Measurements from ENCODE around the gene ERCC6L2.

Gene ERCC6L2

GRCh38 chr9:95875305-95876137 lies at the start of gene ERCC6L2:
TSS of gene ERCC6L2 (plus strand) at chr9:95875691. CDS start at chr9:95876039, 348 bp downstream.
- no peaks in the 10 kb centered on the region for H3K27me3 Mint-ChIP-seq
- no peaks in the 10 kb centered on the region for H3K9me3 Mint-ChIP-seq
- no peak within 1 kb of the TSS for H3K4me3 Mint-ChIP-seq
- no peak within 1 kb of the TSS for H3K27ac Mint-ChIP-seq
- H3K4me1 Mint-ChIP-seq, result peaks cover 9% of the 10 kb centered on the region
- ATAC-seq, result peak; percentile 97
- peaks cover 24% of the 10 kb centered on the region for H3K36me3 Mint-ChIP-seq

- Mint-ChIP-seq H3K27ac (peak overlapping the region; percentile 9), H3K9me3 (no peaks in the 10 kb centered on the region), H3K4me3 (no peak overlapping the region), H3K4me1 (peaks cover 33% of the 10 kb centered on the region), H3K36me3 (no peaks in the 10 kb centered on the region), H3K27me3 (peaks cover 8% of the 10 kb centered on the region)
- no peak for ATAC-seq
These were observed 49.2 kb upstream of the ERCC6L2 start for GRCh38 chr9:95826183-95826838.

- peak; percentile 75 for ATAC-seq
- Mint-ChIP-seq H3K36me3 (no peaks in the 10 kb centered on the region), H3K27me3 (peaks cover 8% of the 10 kb centered on the region), H3K27ac (no peak overlapping the region), H3K4me3 (no peak overlapping the region), H3K4me1 (peaks cover 9% of the 10 kb centered on the region), H3K9me3 (no peaks in the 10 kb centered on the region)
These were observed 44.7 kb upstream of the ERCC6L2 start for GRCh38 chr9:95830768-95831167.

GRCh38 chr9:95831810-95832209 lies 43.7 kb upstream of the ERCC6L2 start:
- H3K36me3 Mint-ChIP-seq, result no peaks in the 10 kb centered on the region
- H3K4me1 Mint-ChIP-seq, result no peaks in the 10 kb centered on the region
- H3K27me3 Mint-ChIP-seq, result peaks cover 8% of the 10 kb centered on the region
- no peak for ATAC-seq
- no peak overlapping the region for H3K27ac Mint-ChIP-seq
- no peak overlapping the region for H3K4me3 Mint-ChIP-seq
- no peaks in the 10 kb centered on the region for H3K9me3 Mint-ChIP-seq

- no peak overlapping the region for H3K27ac Mint-ChIP-seq
- H3K4me3 Mint-ChIP-seq, result no peak overlapping the region
- no peaks in the 10 kb centered on the region for H3K27me3 Mint-ChIP-seq
- no peaks in the 10 kb centered on the region for H3K36me3 Mint-ChIP-seq
- H3K4me1 Mint-ChIP-seq, result no peaks in the 10 kb centered on the region
- ATAC-seq, result no peak
- no peaks in the 10 kb centered on the region for H3K9me3 Mint-ChIP-seq
These were observed 41.8 kb upstream of the ERCC6L2 start for GRCh38 chr9:95833546-95834178.

- H3K9me3 Mint-ChIP-seq, result no peaks in the 10 kb centered on the region
- no peak overlapping the region for H3K4me3 Mint-ChIP-seq
- no peak overlapping the region for H3K27ac Mint-ChIP-seq
- ATAC-seq, result no peak
- no peaks in the 10 kb centered on the region for H3K36me3 Mint-ChIP-seq
- H3K27me3 Mint-ChIP-seq, result no peaks in the 10 kb centered on the region
- no peaks in the 10 kb centered on the region for H3K4me1 Mint-ChIP-seq
These were observed 41.1 kb upstream of the ERCC6L2 start for GRCh38 chr9:95834281-95834907.

- Mint-ChIP-seq H3K27ac (no peak overlapping the region), H3K27me3 (no peaks in the 10 kb centered on the region), H3K36me3 (no peaks in the 10 kb centered on the region), H3K4me3 (no peak overlapping the region), H3K4me1 (no peaks in the 10 kb centered on the region), H3K9me3 (no peaks in the 10 kb centered on the region)
- no peak for ATAC-seq
These were observed 40.1 kb upstream of the ERCC6L2 start for GRCh38 chr9:95835393-95835792.

GRCh38 chr9:95836072-95836471 lies 39.4 kb upstream of the ERCC6L2 start:
- no peaks in the 10 kb centered on the region for H3K9me3 Mint-ChIP-seq
- H3K4me1 Mint-ChIP-seq, result no peaks in the 10 kb centered on the region
- H3K27ac Mint-ChIP-seq, result no peak overlapping the region
- ATAC-seq, result no peak
- no peaks in the 10 kb centered on the region for H3K36me3 Mint-ChIP-seq
- H3K27me3 Mint-ChIP-seq, result no peaks in the 10 kb centered on the region
- H3K4me3 Mint-ChIP-seq, result no peak overlapping the region

GRCh38 chr9:95839012-95839411 lies 36.5 kb upstream of the ERCC6L2 start:
- no peak for ATAC-seq
- no peak overlapping the region for H3K27ac Mint-ChIP-seq
- H3K4me1 Mint-ChIP-seq, result no peaks in the 10 kb centered on the region
- no peaks in the 10 kb centered on the region for H3K9me3 Mint-ChIP-seq
- H3K4me3 Mint-ChIP-seq, result no peak overlapping the region
- no peaks in the 10 kb centered on the region for H3K36me3 Mint-ChIP-seq
- no peaks in the 10 kb centered on the region for H3K27me3 Mint-ChIP-seq

GRCh38 chr9:95840074-95840473 lies 35.4 kb upstream of the ERCC6L2 start:
- Mint-ChIP-seq H3K27ac (no peak overlapping the region), H3K4me3 (no peak overlapping the region), H3K4me1 (no peaks in the 10 kb centered on the region), H3K27me3 (no peaks in the 10 kb centered on the region), H3K36me3 (no peaks in the 10 kb centered on the region), H3K9me3 (no peaks in the 10 kb centered on the region)
- ATAC-seq, result no peak

GRCh38 chr9:95841377-95841776 lies 34.1 kb upstream of the ERCC6L2 start:
- no peak for ATAC-seq
- Mint-ChIP-seq H3K9me3 (no peaks in the 10 kb centered on the region), H3K36me3 (no peaks in the 10 kb centered on the region), H3K4me1 (no peaks in the 10 kb centered on the region), H3K27me3 (no peaks in the 10 kb centered on the region), H3K4me3 (no peak overlapping the region), H3K27ac (no peak overlapping the region)

- Mint-ChIP-seq H3K4me3 (no peak overlapping the region), H3K9me3 (peaks cover 3% of the 10 kb centered on the region), H3K36me3 (peaks cover 32% of the 10 kb centered on the region), H3K4me1 (peaks cover 13% of the 10 kb centered on the region), H3K27ac (no peak overlapping the region), H3K27me3 (no peaks in the 10 kb centered on the region)
- ATAC-seq, result no peak
These were observed 29.7 kb upstream of the ERCC6L2 start for GRCh38 chr9:95845751-95846150.

- Mint-ChIP-seq H3K9me3 (peaks cover 3% of the 10 kb centered on the region), H3K4me3 (no peak overlapping the region), H3K27me3 (no peaks in the 10 kb centered on the region), H3K4me1 (peaks cover 34% of the 10 kb centered on the region), H3K27ac (no peak overlapping the region), H3K36me3 (peaks cover 36% of the 10 kb centered on the region)
- ATAC-seq, result no peak
These were observed 26.7 kb upstream of the ERCC6L2 start for GRCh38 chr9:95848764-95849163.

GRCh38 chr9:95852059-95853032 lies 23.1 kb upstream of the ERCC6L2 start:
- Mint-ChIP-seq H3K27me3 (no peaks in the 10 kb centered on the region), H3K4me3 (peak overlapping the region; percentile 34), H3K27ac (peak overlapping the region; percentile 66), H3K4me1 (peaks cover 49% of the 10 kb centered on the region), H3K36me3 (peaks cover 36% of the 10 kb centered on the region), H3K9me3 (peaks cover 3% of the 10 kb centered on the region)
- peak; percentile 97 for ATAC-seq

Data from stimulated activated memory B cell treated with anti-CD40 and anti-IgM and Interleukin-4, amounts not matched to agents 10 μg/mL and 1 μg/mL and 100 μg/mL, for 72 hours (primary cell).